ENCODE measurements around the gene MARCHF9.
A peak's percentile ranks its signal among the peaks of the same experiment; 100 is the strongest.
"Not testable (repeated sequence)": the region's sequence is repeated elsewhere in the genome, so short reads cannot be mapped to it uniquely, and the experiment has no call there.

Gene MARCHF9

GRCh38 chr12:57771236-57771872 is 16.5 kb downstream of the MARCHF9 start:
- DNase-seq = peak; percentile 59 to 85 (median 74)

DNA sequence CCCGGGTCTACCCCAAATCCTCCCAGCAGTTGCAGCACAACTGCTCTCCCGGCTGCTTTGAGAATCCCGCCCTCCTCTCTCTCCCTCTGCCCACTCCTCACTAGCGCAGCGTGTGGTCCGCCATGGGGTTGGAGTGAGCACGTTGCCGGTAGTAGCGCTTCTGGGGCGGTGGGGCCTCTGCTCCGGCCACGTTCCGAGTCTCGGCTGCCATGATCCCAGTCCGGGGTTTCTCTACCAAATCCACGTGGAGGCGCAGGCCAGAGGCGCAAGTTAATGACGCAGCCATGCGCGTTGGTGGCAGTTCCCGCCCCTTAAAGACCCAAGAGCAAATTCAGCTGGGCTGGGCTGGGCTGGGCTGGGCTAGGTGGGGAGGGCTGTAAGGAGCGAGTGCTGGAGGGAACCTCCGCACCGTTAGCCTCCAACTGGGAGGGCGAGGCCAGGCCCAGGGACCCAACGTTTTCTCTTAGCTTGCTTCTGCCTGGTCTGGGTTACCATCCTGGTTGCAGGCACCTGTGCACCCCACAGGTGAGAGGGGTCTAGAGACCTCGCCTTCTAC is 17.0 kb downstream of the MARCHF9 start, which contains the start of gene METTL1:
METTL1 (minus strand) TSS at position 233 of the 556 bp plus-strand sequence; CDS start at position 211, 22 bp downstream.
- DNase-seq = peak; percentile 74 to 94 (median 82)

DNA sequence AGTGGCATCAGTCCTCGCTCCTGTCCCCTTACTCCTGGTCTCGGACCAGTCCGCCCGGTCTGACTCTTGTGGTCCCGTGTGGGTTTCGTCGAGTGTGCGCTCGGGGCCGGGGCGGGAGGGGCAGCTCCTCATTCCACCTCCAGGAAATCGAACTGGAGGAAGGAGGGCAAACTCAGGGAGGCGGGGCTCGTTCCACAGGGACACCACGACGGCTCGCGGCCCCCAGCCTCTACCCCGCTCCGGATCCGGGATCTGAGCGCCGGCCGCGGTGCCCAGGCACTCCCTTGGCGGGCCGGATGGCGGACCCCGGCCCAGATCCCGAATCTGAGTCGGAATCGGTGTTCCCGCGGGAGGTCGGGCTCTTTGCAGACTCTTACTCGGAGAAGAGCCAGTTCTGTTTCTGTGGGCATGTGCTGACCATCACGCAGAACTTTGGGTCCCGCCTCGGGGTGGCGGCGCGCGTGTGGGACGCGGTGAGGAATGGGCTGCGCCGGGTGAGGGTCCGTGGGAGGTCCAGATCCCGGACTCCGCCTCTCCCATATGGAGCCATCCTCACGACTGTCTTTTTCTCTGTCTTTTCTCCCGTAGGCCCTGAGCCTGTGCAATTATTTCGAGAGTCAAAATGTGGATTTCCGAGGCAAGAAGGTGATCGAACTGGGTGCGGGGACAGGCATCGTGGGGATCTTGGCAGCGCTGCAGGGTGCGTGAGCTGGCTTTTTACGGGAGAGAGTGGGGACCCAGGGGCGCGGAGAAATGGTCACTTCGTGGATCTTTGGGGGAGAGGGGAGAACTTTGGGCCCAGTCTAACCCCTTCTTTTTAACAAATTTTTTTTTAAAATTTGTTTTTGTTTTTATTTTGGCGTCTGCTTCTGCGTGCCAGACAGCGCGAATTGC is 17.8 kb downstream of the MARCHF9 start, which contains the start of gene EEF1AKMT3:
EEF1AKMT3 (plus strand) TSS at position 186 of the 894 bp plus-strand sequence; CDS start at position 297, 111 bp downstream.
- no peak for DNase-seq

- not testable (repeated sequence) for DNase-seq
These were observed 19.7 kb downstream of the MARCHF9 start for GRCh38 chr12:57774634-57775033.

DNA sequence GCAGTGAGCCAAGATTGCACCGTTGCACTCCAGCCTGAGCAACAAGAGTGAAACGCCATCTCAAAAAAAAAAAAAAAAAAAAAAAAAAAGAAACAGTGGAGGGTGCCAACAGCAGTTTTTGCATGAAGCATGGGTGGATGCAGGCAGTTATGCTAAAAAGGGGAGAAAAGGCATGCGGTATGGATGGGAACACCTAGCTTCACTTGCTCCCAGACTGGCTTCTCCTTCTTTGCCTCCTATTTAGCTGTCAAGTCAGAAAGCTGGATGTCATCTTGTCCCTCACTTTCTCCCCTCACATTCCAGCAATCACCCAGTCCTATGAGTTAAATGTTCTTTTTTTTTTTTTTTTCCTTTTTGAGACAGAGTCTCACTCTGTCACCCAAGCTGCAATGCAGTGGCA is 20.1 kb downstream of the MARCHF9 start:
- no peak for DNase-seq

GRCh38 chr12:57775563-57776246 is 20.8 kb downstream of the MARCHF9 start:
- DNase-seq = no peak

GRCh38 chr12:57776247-57776587 is 21.3 kb downstream of the MARCHF9 start:
- no peak for DNase-seq

GRCh38 chr12:57777367-57777766 is 22.5 kb downstream of the MARCHF9 start:
- DNase-seq = no peak

DNA sequence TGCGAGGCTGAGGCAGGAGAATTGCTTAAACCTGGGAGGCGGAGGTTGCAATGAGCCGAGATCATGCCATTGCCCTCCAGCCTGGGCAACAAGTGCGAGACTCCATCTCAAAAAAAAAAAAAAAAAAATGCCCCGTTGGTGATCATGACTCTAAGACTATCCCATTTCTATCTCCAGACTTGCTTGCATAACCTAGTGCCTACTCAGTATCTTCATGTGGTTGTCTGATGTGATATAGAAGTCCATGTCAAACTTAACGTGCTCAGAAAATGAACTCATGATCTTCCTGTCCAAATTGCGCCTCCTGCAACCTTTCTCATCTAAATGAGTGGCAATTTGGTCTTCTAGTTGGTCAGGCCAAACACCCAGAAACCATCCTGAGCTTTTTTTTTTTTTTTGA is 23.0 kb downstream of the MARCHF9 start:
- no peak for DNase-seq

DNA sequence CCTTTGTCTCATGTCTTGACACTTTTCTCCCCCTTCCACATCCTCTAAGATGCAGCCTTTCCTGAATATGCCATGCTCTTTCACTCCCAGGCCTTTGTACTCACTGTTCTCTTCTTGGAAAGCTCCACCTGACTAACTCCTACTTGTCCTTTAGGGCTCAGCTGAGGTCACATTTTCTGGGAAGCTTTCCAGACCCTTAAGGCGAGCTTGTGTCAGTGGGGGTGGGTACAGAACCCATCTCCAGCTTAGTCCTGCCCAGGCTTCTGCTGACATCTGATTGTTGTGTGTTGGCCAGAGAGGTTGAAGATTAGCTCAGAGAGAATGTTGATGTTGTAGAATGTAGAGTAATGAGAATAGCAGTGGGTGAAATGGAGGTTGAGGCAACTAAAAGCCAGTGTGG is 24.8 kb downstream of the MARCHF9 start:
- DNase-seq = no peak

DNA sequence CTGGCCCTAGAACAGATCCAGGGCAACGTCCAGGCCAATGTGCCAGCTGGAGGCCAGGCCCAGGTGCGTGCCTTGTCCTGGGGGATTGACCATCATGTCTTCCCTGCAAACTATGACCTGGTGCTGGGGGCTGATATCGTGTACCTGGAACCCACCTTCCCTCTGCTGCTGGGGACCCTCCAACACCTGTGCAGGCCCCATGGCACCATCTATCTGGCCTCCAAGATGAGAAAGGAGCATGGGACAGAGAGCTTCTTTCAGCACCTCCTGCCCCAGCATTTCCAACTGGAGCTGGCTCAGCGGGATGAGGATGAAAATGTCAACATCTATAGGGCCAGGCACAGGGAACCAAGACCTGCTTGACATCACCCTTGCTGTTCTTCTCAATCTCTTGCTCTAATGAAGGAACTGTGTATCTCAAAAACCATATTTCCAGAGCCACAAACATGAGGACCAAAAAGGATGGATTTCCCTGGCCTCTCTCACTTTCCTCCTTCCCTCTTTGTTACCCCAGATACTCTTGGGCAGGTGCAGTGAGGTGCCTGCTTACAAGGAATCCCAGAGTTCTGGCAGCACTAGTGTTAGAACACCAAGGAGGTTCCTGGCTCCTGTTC is 25.5 kb downstream of the MARCHF9 start:
- no peak for DNase-seq

GRCh38 chr12:57781244-57781643 is 26.3 kb downstream of the MARCHF9 start:
- DNase-seq = no peak

GRCh38 chr12:57781801-57782200 is 26.9 kb downstream of the MARCHF9 start:
- no peak for DNase-seq

GRCh38 chr12:57782243-57782607 is 27.3 kb downstream of the MARCHF9 start:
- no peak for DNase-seq

DNA sequence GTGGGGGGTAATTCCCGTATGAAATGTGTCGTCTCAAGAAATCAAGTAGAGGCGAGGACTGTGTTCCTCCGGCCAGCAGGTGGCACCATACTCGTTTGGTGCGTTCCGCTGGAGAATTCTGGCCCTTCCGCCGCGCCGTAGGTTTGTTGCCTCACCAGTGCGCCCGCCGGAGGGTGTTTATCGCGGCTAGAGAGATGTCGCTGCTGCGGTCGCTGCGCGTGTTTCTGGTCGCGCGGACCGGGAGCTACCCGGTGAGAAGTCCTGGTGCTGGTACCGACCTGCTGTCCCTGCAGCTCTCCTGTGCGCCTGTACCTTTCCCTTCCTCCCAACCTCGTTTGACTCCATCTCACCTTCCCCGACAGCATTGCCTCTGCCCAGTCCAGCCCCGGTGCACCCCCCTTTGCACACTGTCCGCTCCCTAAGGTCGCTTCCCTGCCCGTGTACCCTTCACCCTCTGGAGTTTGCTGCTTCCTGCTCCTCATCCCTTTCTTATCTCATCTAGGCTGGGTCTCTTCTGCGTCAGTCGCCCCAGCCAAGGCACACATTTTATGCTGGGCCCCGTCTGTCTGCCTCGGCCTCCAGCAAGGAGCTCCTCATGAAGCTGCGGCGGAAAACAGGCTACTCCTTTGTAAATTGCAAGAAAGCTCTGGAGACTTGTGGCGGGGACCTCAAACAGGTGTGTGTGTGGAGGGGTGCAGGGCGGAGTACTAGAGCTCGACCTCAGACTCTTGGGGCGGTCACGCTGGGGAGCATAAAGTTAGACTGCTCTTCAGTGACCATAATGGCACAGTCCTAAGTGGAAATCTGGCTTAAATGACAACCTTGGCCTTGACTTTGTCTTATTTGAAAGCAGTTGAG is 27.9 kb downstream of the MARCHF9 start, which contains the start of gene TSFM:
TSFM (plus strand) TSS at position 180 of the 858 bp plus-strand sequence; CDS start at position 195, 15 bp downstream.
- DNase-seq = peak; percentile 88 to 98 (median 92)

GRCh38 chr12:57783466-57783801 is 28.5 kb downstream of the MARCHF9 start:
- DNase-seq = no peak

DNA sequence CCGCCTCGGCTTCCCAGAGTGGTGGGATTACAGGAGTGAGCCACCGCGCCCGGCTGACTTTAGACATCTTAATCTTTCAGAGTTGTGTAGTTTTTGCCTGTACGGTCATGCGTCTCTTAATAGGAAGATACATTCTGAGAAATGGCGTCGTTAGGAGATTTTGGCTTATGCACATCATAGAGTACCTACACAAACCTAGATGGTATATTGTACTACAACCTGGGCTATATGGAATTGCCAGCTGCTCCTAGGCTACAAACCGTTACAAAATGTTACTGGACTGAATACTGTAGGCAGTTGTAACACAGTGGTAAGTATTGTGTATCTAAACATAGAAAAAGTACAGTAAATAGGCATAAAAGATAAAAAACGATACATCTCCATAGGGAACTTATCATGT is 29.0 kb downstream of the MARCHF9 start:
- no peak for DNase-seq

- no peak for DNase-seq
These were observed 39.0 kb downstream of the MARCHF9 start for GRCh38 chr12:57793920-57794319.

DNA sequence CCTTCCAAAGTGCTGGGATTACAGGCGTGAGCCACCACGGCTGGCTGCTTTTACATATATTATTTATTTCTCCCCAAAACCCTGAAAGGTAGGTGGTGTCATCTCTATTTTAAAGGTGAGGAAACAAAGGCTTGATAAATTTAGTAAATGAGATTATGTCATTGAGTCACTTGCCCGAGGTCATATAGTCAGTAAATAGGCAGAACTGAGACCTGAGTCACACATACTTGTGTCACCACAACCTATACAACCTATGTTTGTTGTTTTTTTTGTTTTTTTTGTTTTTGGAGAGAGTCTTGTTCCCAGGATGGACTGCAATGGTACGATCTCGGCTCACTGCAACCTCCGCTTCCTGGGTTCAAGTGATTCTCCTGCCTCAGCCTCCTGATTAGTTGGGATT is 40.5 kb downstream of the MARCHF9 start:
- no peak for DNase-seq

- DNase-seq = no peak
These were observed 42.1 kb downstream of the MARCHF9 start for GRCh38 chr12:57796996-57797395.

GRCh38 chr12:57797933-57798332 is 43.0 kb downstream of the MARCHF9 start:
- DNase-seq = no peak

GRCh38 chr12:57800965-57801364 is 46.1 kb downstream of the MARCHF9 start:
- no peak for DNase-seq
